T-helper 1 cell (primary cell): ENCODE results near the gene ZEB2.

Source experiments
- DNase-seq, 5 donors: peaks; one replicate each; pipeline ENCODE4 v3.0.0-alpha.2; 2012 to 2020

ZEB2 gene

GRCh38 chr2:144448389-144449027 is 71.4 kb downstream of the ZEB2 start:
- DNase-seq = no peak

GRCh38 chr2:144447535-144447934 is 72.4 kb downstream of the ZEB2 start:
- DNase-seq = no peak

- no peak for DNase-seq
Measured at GRCh38 chr2:144446136-144446535, 73.8 kb downstream of the ZEB2 start.

GRCh38 chr2:144445196-144445595 is 74.7 kb downstream of the ZEB2 start:
- DNase-seq = no peak

- no peak for DNase-seq
Measured at GRCh38 chr2:144443837-144444817, 75.8 kb downstream of the ZEB2 start.

GRCh38 chr2:144441711-144442141 is 78.2 kb downstream of the ZEB2 start:
- DNase-seq = no peak

GRCh38 chr2:144439993-144440392 is 79.9 kb downstream of the ZEB2 start:
- no peak for DNase-seq

GRCh38 chr2:144438801-144439631 is 80.9 kb downstream of the ZEB2 start:
- no peak for DNase-seq

- no peak for DNase-seq
Measured at GRCh38 chr2:144437636-144438035, 82.3 kb downstream of the ZEB2 start.

GRCh38 chr2:144434425-144435222 is 85.3 kb downstream of the ZEB2 start:
- DNase-seq = no peak

- DNase-seq = no peak
Measured at GRCh38 chr2:144432921-144433320, 87.0 kb downstream of the ZEB2 start.

GRCh38 chr2:144431998-144432397 is 87.9 kb downstream of the ZEB2 start:
- DNase-seq = no peak

GRCh38 chr2:144431392-144431783 is 88.5 kb downstream of the ZEB2 start:
- no peak for DNase-seq

GRCh38 chr2:144430722-144431391 is 89.1 kb downstream of the ZEB2 start:
- DNase-seq = peak in 1 of 5 donors; percentile 64

GRCh38 chr2:144429396-144430112 is 90.4 kb downstream of the ZEB2 start:
- DNase-seq = no peak

GRCh38 chr2:144426981-144427479 is 92.9 kb downstream of the ZEB2 start:
- no peak for DNase-seq

- DNase-seq = no peak
Measured at GRCh38 chr2:144426355-144426754, 93.6 kb downstream of the ZEB2 start.

GRCh38 chr2:144424559-144425240 is 95.2 kb downstream of the ZEB2 start:
- peak in 1 of 5 donors; percentile 8 for DNase-seq

GRCh38 chr2:144421606-144422510 is 98.1 kb downstream of the ZEB2 start:
- DNase-seq = no peak
